ENCODE measurements around the gene LGALS9.

GRCh38 chr17:27646232-27646631, 15.2 kb downstream of the LGALS9 start:
- TF ChIP-seq CTCF (optimal IDR thresholded peaks at IDR 0.05 in 1 of 3, IDR thresholded peaks at IDR 0.05 in 1 of 3, conservative IDR thresholded peaks at IDR 0.05 in 1 of 3; ENCODE audit: extremely low read depth in 1 of 3, insufficient read depth in 2 of 3, low read length in 3 of 3) (no peak), EZH2 (IDR thresholded peaks at IDR 0.05; ENCODE audit: low read length) (no peak)

Measured in keratinocyte (primary cell).